HEK293 (cell line): Measurements from ENCODE around the gene RELB.

ENCODE experiments used
- AEBP2 ChIP-seq: fragments of 450-650 bp; formaldehyde crosslinking; IDR thresholded peaks from 2 replicates; pipeline ENCODE4 v1.5.1; 2016; ENCODE audit warnings: missing biosample characterization, missing genetic modification characterization, borderline replicate concordance
- ZNF112 ChIP-seq: fragments of 450-650 bp; formaldehyde crosslinking; IDR thresholded peaks from 2 replicates; pipeline ENCODE4 v1.5.0; 2017; ENCODE audit warnings: missing biosample characterization, missing genetic modification characterization

- TF ChIP-seq ZNF112 (tag by site-specific recombination) = no peak
- no peak for TF ChIP-seq AEBP2
These were observed 44.5 kb downstream of the RELB start for GRCh38 chr19:45045671-45046353.
